ENCODE data around the gene MANEAL. TPM values are rescaled to one million over a fixed set of nuclear protein-coding genes. Genes with fewer than 3 reads are reported as not detected.
"Not testable (repeated sequence)": the region's sequence is repeated elsewhere in the genome, so short reads cannot be mapped to it uniquely, and the experiment has no call there.

MANEAL gene, protein sequence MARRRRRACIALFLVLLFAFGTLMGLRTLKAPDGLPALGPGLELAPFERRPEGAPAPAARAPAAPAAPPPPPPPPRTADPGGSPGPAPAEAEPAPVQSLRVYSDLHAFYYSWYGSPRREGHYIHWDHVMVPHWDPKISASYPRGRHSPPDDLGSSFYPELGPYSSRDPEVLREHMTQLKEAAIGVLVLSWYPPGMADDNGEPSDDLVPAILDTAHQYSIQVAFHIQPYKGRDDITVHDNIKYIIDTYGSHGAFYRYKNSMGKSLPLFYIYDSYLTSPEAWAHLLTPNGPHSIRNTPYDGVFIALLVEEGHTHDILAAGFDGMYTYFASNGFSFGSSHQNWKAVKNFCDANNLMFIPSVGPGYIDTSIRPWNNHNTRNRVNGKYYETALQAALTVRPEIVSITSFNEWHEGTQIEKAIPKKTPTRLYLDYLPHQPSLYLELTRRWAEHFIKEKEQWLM
- total RNA-seq = 2.1 and 4.3 TPM in 2 replicates

DNA sequence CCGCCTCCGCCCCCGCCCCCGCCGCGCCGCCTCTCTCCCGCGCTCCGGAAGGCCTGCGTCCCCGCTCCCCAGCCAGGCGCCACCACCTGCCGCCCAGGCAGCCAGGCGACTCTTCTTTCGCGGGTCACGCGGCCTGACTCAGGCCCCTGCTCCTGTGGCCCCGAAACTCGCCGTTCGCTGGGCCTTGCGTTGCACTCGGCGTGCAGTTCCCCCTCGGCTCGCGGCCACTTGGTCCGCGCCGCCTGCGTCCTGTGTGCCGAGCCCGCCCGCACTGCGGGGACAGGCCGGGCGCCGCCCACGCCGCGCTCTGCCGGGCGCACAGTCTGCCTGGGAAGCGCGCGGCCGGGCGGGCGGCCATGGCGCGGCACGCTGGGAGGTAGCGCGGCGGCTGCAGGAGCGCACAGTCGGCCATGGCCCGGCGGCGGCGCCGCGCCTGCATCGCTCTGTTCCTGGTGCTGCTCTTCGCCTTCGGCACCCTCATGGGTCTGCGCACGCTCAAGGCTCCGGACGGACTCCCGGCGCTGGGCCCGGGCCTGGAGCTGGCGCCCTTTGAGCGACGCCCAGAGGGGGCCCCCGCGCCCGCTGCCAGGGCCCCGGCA lies at the start of gene MANEAL:
MANEAL (plus strand) TSS at position 75 of the 599 bp plus-strand sequence; CDS start at position 411, 336 bp downstream.
- no peak for DNase-seq (ENCODE audit: low read depth)

GRCh38 chr1:37746806-37747205 lies 46.8 kb upstream of the MANEAL start:
- no peak for DNase-seq (ENCODE audit: low read depth)

DNA sequence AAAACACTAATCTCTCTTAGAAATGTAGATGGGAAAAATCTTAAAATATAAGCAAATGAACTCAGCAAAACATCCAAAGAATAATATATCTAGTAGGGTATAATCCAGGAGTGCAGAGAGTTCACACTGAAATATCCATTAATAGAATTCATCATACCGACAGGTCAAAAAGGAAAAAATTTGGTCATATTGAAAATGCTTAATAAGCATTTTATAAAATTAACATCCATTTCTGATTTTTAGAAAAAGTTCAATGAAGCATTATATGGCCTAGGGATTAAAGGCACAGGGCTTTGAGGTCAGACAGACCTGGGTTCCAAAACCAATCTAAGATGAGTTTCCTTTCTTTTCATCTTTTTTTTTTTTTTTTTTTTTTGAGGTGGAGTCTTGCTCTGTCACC lies 45.1 kb upstream of the MANEAL start:
- DNase-seq (ENCODE audit: low read depth) = no peak

DNA sequence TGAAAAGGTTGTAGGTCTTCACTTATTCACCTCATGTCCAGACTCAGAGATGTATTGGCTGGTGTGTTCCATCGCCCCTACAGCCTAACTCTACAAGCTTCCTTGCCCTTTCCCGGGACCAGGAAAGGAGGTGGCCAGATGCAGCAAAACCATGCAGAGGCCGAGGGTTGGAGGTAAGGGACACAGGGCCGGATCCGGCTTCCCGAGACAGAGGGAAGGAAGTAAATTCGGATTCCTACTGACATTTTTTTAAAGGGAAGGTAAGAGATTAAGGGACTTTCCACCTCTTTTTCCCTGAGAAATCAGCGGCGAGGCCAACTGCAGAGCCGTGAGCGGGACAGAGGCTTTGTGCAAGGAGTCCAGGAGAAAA lies 41.4 kb upstream of the MANEAL start:
- no peak for DNase-seq (ENCODE audit: low read depth)

GRCh38 chr1:37752583-37753471 lies 40.8 kb upstream of the MANEAL start:
- no peak for DNase-seq (ENCODE audit: low read depth)

DNA sequence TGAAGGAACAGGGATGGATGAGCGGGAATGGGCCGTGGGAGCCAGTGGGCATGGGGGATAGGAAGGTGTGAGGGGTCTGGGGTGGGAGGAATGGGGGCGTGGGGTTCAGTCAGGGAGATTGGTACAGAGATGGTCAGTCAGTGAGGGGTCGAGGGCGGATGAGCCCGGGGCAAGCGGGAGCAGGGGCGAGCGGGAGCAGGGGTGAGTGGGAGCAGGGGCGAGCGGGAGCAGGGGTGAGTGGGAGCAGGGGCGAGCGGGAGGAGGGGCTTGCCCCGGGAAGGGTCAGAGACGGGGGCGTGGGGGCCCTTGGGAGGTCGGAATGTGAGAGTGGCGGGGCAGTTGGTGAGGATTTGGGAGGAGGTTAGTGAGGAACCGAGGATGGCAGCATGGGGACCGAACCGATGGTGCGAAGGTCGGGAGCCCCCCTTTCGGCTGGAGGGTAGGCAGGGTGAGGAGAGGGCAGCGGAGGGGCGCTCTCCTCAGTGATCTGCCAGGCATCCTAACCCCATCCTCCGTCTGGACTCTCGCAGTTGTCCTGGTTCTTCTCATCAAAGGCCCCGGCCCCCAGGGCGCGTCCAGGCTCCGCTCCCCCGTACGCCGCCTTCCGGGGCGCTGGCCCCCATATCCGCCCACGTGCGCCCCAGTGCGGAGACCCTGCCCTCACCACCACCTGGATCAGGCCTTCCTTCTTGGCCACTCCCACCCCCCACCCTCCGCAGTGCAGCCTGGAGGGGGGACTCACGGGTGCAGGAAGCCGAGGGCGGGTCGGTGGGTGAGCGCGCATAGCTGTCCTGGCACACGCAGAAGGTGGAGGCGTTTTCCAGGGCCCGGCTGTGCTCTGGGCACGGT lies 40.0 kb upstream of the MANEAL start:
- DNase-seq (ENCODE audit: low read depth) = no peak

DNA sequence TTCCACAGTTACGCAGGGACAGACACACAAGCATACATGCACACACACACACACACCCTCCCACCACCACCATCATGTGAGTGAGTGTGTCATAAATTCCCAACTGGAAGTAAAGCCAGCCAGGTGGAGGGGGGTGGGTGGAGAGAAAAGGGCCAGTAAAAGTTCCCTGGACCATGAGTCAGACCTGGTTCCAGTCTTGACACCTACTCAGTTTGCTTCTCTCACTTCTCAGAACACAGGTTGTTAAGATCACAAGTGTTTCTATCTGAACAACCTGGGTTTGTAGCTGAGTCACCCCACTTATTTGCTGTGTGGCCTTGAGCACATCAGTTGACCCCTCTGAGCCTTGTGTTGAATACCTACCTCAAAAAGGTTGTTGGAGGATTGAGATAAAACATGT lies 38.4 kb upstream of the MANEAL start:
- DNase-seq (ENCODE audit: low read depth) = peak; percentile 57

- no peak for DNase-seq (ENCODE audit: low read depth)
These were observed 37.6 kb upstream of the MANEAL start for GRCh38 chr1:37755951-37756560.

- DNase-seq (ENCODE audit: low read depth) = no peak
These were observed 34.2 kb upstream of the MANEAL start for GRCh38 chr1:37759451-37759850.

GRCh38 chr1:37761416-37762095 lies 32.1 kb upstream of the MANEAL start:
- no peak for DNase-seq (ENCODE audit: low read depth)

- DNase-seq (ENCODE audit: low read depth) = no peak
These were observed 31.1 kb upstream of the MANEAL start for GRCh38 chr1:37762516-37762915.

GRCh38 chr1:37763791-37764413 lies 29.7 kb upstream of the MANEAL start:
- no peak for DNase-seq (ENCODE audit: low read depth)

DNA sequence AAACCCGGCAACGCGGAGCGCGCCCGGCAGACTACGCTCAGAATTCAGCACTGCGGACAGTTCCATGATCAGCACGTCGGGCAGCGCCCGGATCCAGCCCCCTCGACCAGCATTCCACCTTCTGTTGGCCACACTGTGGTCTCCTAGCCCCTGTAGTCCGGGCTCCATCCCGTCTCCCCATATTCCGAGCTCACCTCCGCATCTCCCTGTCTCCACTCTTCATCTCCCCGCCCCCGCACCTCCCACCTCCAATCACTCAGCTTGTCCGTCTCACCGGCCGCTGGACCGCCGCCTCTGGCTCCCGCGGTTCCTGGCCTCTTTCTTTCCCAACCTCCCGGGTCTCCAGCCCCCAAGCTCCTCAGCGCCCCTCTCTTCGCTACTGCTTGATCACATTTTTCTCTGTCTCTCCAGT lies 29.2 kb upstream of the MANEAL start:
- DNase-seq (ENCODE audit: low read depth) = peak; percentile 9

- DNase-seq (ENCODE audit: low read depth) = no peak
These were observed 28.7 kb upstream of the MANEAL start, which contains the start of gene EPHA10 for GRCh38 chr1:37764888-37765441. Gene EPHA10, minus strand, starts transcription at chr1:37765120. Its CDS starts 54 bp downstream, at chr1:37765066.

- DNase-seq (ENCODE audit: low read depth) = no peak
These were observed 27.6 kb upstream of the MANEAL start for GRCh38 chr1:37765916-37766664.

DNA sequence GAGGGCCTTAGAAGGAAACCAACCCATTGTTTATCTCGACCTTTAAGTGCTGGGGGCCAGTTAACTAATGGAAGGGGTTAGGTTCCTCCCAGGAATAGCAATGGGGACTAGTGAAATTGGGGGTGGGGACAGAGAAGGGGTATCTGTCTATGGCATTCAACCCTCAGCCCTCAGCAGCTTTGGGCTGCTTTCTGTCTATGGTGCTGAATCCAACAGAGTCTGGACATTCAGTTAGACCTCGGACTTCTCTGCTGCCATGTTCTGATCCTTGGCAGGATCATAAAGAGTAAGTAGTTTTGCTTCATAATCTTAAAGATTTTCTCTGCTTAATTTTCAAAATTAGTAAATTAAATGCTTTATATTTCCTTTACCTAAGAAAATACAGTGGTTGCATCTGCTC lies 26.2 kb upstream of the MANEAL start:
- no peak for DNase-seq (ENCODE audit: low read depth)

- not testable (repeated sequence) for DNase-seq (ENCODE audit: low read depth)
These were observed 22.2 kb upstream of the MANEAL start for GRCh38 chr1:37771440-37771839.

DNA sequence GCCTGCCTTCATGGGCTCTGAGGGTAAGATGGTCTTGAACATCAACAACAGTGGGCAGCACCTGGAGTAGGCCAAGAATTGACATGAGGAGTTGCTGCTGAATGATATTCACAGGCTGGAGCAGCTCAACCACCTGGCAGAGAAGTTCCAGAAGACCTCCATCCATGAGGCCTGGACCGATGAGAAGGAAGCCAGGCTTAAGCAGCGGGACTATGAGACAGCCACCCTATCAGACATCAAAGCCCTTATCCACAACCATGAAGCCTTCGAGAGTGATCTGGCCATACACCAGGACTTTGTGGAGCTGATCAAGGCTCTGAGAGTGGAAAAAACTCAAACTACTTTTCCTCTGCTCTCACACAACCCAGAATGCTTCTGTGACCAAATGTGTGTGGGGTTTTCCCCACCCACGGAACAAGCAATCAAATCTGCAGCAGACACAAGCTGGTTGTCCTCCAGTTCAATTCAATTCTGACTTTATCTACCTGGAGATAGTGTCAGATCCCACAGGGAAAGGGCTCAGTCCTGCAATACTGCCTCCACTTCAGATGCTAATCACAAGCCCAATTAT lies 16.6 kb upstream of the MANEAL start:
- no peak for DNase-seq (ENCODE audit: low read depth)
